GM11168 (cell line): Measurements from ENCODE around the gene FBP1.

ENCODE experiments used
- in situ Hi-C: fragments of 300-500 bp; cut with MboI; formaldehyde crosslinking; loops from one replicate; pipeline ENCODE4 v1.12.0; 2022; ENCODE audit warnings: low sequenced_read_pairs; ENCODE audit not compliant: unreplicated experiment

The FBP1 gene

DNA sequence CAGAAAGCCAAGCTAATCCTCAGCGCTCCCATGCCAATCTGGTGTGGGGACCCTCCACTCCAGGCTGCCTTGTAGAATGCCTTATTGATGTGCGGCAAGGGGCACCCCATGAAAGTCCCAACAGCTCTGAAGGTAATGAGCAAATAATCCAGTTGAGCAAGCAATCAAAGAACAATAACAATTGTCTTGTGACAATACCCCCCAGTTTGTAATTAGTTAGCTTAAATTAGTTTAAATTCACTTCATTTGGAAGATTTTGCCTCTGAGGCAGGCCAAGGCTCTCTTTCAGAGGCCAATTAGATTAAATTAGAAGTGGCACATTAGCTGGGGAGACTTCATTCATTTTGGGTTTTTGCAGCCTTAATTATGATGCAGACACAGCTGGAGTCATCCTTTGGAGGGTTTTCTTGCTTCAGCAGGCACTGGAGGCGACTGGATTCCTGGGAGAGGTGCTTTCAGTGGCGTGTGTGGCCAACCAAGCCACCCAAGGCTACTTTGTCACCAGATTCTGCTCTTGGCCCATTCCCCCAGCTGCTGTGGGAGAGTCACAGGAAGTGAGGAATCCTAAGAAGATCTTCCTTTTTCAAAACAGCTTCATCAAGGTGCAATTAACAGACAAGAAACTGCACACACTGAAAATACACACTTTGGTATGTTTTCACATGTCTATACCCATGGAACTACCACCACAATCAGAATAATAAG lies 17.9 kb upstream of the FBP1 start:
- in situ Hi-C loops = no loop called here

GRCh38 chr9:94656200-94656599 lies 16.9 kb upstream of the FBP1 start:
- in situ Hi-C loops = no loop called here

DNA sequence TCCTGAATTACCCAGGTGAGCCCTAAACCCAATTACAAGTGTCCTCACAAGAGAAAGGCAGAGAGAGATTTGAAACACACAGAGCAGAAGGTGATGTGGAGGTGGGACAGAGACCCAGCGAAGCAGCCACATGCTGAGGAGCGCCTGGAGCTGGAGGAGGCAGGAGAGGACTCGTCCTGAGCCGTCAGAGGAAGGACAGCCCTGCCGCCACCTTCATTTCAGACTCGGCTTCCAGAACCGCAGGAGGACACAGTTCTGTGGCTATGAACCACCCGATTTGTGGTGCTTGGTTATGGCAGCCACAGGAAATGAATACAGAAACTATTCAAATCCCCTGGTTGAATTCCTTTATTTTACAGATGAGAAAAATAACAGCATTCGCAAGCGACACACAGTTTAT lies 16.4 kb upstream of the FBP1 start:
- in situ Hi-C loops = no loop called here

DNA sequence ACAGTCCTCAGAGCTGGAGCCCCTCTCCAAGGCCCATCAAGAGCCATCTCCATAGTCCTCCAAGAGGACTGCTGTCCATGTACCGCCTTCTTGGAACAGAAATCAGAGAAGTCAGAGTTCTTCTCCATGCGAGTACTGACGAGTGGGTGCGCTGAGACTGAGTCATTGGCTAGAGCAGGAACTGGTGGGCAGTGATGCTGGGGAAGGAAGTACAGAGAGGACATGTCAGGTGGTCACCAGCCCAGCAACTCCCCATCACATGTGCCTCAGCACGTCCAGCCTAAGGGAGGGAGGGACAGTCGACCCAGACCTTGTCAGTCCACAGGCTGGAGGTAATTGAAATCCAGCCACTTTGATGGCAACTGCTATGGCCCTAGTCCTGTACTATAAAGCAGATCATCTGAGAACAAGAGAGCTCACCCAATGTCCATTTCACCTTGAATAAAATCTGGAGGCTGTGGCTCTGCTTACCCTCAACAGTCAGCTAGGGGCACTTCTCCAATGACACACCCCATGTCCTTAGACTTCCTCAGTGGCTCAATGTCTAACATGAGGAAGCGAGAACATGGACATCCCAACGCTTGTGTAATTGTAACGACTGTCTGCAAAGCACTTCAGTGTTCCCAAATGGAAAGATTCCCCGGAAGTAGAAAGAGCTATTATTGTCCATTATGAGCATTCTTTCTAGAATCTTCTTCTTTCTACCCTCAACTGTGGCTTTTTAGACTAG lies 15.0 kb upstream of the FBP1 start:
- in situ Hi-C loops = no loop called here

- in situ Hi-C loops = no loop called here
These were observed 11.6 kb upstream of the FBP1 start for GRCh38 chr9:94650949-94651348.

DNA sequence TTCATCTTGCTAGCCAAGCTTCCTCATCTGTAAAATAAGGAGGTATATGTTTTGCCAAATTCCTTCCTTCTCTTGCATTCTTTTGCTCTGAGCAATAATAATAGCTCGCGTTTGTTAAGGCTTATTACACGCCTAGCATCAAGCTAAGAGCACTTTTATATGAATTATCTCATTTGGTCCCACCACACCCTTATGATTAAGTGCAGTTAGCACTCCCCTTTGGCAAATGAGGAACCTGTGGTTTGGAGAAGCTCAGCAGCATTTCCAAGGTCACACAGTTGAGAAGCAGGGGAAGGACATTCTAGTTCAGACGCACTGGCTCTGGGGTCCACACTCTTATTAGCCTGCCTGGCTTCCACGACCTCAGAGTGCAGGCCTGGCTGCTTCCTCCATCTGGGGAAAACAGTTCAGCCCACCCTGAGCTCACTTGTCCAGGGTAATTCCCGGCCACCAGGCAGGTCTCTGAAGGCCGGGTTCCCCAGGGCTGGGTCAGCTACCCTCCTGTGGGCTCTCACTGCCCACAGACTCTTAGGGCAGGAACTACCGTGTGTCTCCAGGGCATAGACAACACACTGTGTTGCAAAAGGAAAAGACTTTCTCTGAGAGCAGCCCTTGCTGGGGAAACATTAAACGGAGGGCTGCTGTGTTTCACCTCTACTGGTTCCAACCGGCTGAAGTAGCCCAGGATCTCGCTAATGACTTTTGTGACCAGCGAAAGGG lies 9.9 kb upstream of the FBP1 start:
- in situ Hi-C loops = no loop called here

DNA sequence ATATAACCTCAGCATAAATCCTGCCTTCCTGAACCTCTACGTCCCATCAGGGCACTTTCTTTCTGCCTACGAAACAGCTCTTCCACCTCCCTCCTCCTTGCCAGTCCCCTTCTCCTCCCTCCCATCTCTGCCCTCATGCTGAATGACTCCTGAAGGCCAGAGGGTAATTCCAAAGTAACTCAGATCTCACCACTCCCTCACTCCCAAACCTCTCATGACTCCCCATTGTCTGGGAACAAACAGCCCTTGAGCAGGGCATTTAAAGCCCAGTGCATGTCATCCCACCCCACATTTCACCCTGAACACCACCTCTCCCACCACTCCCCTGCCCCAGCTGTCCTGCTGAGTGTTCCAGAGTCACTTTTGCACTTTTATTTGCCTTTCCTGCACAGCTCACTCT lies 8.9 kb upstream of the FBP1 start:
- in situ Hi-C loops = no loop called here

DNA sequence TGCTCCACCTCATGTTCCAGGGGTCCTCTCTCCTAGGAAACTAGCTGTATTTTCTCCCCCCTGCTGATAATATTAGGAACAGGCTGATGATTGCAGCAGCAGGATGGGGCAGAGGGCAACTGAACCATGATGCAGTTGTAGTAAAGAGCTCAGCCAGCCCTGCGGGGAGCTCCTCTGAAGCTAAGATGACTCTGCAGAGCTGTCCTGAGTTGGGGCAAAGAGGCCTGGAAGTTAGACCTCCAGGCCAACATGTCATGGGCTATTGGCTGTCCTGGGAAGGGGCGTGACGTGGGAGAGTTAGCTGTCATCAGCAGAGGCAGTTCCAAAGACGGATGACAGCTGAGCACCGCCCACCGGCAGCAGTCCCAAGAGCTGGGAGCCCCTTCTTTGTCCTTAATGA lies 6.6 kb upstream of the FBP1 start:
- in situ Hi-C loops = no loop called here

DNA sequence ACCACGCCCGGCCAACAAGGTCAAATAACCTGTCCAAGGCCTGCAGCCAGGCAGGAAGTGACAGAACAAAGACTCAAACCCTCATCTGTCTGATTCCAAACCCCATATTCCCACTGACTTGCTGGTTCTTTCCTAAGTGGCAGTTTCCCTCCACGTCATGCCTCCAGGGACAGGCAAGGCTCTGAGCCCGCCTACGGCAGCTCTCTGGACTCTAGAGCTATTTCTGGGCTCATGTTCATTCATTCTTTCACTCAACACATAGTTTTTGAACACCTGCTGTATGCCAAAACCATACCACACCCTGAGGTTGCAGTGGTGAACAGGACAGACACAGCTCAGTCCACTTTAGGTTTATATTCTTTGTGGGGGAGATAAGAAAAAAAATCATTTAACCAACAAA lies 5.2 kb upstream of the FBP1 start:
- in situ Hi-C loops = no loop called here

- in situ Hi-C loops = no loop called here
These were observed 4.4 kb upstream of the FBP1 start for GRCh38 chr9:94643741-94644140.

DNA sequence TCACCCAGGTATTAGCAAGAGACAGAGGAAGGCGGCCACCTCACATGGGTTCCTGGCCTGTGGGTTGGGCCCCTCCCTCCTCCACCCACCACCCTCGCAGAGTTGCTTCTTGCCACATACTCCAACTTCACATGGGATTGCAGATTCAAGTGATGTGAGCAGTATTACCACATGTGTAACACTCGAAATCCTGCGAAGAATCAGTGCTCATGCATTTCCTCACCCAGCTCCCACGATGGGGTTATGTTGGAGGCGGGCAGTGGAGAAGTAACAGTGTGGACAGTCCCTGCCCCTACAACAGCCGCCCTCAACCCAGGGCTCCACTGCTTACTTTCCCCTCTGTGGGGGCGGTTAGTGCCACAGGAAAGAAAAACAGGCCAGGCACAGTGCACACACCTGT lies 3.9 kb upstream of the FBP1 start:
- in situ Hi-C loops = no loop called here

DNA sequence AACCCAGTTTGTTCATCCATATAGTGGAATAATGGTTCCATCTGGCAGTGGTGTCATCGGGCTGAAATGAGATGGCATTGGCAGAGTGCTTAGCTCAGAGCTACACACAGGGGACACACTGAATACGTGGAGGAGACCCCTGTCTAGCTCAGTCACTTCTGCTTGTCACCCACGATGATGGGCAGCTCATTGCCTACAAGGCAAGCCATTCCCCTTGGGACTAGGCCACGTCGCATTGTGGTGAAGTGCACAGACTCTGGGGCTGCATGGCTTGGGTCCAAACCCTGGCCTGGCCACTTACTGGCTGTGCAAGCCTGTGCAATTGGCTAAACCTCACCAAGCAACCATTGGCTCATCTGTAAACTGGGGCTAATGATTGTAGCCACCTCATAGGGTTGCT lies 3.2 kb upstream of the FBP1 start:
- in situ Hi-C loops = no loop called here

DNA sequence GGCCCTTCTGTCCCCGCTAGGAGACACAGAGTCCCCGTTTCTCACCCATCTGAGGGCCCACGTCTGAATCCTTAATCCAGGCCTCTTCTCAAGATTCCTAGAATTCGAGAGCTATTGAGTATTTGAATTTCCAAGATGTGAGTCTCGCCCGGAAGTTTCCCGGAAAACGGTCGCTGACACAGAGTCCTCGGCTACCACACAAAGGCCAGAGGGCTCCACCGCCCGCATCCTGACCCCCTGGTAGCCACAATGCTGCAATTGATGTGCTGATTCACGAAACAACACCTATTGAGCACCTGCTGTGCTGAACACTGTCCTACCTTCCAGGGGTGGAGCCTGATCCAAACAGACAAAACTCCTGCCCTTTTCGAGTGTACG lies 670 bp upstream of the FBP1 start:
- in situ Hi-C loops = no loop called here

DNA sequence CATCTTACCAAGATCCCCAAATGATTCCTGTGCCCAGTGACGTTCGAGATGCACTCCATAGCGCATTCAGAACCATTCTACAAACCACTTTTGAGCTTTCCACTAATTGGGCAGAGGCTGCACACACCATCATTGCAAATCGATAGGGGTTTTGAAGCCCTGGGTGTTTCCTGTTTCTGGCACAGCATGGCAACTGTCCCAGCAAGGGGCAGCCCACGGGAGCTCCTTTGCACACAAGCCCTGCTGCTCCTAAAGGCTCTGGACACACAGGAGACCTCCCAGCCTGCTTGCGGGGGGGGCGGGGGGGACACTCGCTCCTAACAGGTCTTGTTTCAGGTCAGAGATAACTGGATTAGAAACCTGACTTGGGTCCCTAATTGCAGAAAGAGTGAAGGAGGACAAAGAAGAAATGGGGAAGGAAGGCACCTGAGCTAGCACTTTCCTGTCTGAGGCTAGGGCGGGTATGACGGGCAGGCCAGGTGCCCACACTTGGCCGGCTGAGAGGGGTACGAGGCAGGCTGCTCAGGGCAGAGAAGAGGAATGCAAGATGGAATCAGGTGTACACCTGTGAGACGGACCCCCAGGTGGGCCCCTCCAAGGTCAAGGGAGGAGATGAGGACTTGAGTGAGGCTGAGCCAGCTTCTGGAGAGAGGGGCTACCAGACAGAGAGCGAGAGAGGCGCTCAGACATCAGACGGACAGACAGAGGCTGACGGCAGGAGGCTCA lies 820 bp downstream of the FBP1 start:
- in situ Hi-C loops = no loop called here

- in situ Hi-C loops = no loop called here
These were observed 6.6 kb downstream of the FBP1 start for GRCh38 chr9:94632737-94633136.

GRCh38 chr9:94631599-94631998 lies 7.7 kb downstream of the FBP1 start:
- in situ Hi-C loops = no loop called here

GRCh38 chr9:94630833-94631232 lies 8.5 kb downstream of the FBP1 start:
- in situ Hi-C loops = no loop called here

GRCh38 chr9:94630281-94630680 lies 9.0 kb downstream of the FBP1 start:
- in situ Hi-C loops = no loop called here

- in situ Hi-C loops = no loop called here
These were observed 12.0 kb downstream of the FBP1 start for GRCh38 chr9:94627287-94627686.

- in situ Hi-C loops = no loop called here
These were observed 13.5 kb downstream of the FBP1 start for GRCh38 chr9:94625835-94626234.

- in situ Hi-C loops = no loop called here
These were observed 14.7 kb downstream of the FBP1 start for GRCh38 chr9:94624629-94625028.
